Measurements from ENCODE around the gene CHSY3.

CHSY3 gene

GRCh38 chr5:130102960-130103359 is 198.7 kb downstream of the CHSY3 start:
- no peak for DNase-seq

GRCh38 chr5:130104895-130105688 is 200.8 kb downstream of the CHSY3 start:
- no peak for DNase-seq

- DNase-seq: no peak
Observed at GRCh38 chr5:130106480-130106879, 202.2 kb downstream of the CHSY3 start.

GRCh38 chr5:130109152-130109551 is 204.9 kb downstream of the CHSY3 start:
- no peak for DNase-seq

GRCh38 chr5:130110328-130110727 is 206.1 kb downstream of the CHSY3 start:
- DNase-seq: no peak

DNA sequence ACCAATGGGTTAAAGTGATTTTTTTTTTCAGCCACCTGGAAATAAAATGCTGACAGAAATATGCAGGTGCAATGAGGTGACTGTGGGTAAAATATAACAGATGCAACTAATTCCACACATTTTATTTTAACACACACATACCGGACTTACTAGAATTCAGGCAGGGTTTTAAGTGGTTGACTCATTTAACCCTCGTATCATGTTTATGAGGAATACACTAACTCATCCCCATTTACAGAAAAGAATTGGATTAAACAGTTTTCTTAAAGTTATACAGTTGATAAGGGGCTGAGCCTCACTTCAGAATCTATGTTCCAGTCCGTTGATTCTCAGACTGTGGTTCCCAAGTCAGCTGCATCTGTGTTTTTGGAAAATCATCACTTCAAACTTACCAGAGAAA is 207.5 kb downstream of the CHSY3 start:
- DNase-seq: no peak

DNA sequence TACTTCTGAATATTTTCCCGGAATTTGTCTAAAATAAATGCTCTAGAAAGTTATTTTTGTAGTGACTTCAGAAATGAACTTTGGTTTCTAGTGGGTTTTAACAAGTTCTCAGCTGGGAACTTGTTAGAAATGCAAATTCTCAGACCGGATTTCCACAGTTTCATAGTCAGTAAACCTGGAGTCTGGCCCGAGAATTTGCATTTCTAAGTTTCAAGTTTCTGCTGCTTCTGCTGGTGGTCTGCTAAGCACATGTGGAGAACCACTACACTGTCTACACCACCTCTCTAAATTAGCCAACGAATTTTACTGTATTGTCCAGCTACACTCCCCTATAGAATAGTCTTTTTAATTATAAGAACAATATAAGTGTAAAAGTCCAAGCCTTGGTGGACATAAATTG is 208.0 kb downstream of the CHSY3 start:
- no peak for DNase-seq

- DNase-seq: no peak
Observed at GRCh38 chr5:130115686-130116085, 211.4 kb downstream of the CHSY3 start.

- DNase-seq: no peak
Observed at GRCh38 chr5:130116462-130116861, 212.2 kb downstream of the CHSY3 start.

GRCh38 chr5:130116972-130117371 is 212.7 kb downstream of the CHSY3 start:
- DNase-seq: no peak

DNA sequence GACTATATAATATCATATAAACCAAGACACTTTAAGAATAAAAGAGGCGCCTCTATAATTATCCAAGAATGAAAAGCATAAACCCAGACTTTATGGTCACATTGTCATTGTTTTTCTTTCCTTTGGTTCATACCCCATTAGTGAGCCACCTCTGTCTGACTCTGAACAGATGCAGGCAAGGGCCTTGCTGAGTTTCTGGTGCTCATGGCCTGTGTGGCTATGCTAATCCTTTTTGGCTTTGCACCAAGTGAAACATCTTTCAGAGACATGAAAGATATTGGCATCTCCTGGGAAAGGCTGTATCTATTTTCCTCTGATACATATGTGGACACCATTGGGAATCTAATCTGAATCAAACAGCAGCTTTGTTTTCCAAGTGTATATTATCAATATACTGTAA is 222.5 kb downstream of the CHSY3 start:
- no peak for DNase-seq

DNA sequence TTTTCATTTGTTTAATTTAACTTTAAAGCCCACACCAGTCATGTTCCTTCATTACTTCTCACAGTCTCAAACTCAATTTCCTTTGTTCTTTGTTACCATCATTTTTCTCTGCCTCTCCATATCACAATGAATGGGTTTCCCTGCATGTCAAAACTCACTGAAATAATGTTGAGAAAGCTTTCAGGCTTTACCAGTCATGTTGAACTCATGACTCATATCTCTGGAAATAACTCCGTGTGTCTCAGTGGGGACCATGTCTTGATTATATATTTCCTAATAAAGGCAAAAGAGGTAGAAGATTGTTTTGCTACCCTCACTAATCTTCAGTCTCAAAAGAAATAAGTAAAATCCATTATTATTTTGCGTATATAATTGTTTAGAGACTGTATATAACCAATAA is 231.2 kb downstream of the CHSY3 start:
- DNase-seq: no peak

DNA sequence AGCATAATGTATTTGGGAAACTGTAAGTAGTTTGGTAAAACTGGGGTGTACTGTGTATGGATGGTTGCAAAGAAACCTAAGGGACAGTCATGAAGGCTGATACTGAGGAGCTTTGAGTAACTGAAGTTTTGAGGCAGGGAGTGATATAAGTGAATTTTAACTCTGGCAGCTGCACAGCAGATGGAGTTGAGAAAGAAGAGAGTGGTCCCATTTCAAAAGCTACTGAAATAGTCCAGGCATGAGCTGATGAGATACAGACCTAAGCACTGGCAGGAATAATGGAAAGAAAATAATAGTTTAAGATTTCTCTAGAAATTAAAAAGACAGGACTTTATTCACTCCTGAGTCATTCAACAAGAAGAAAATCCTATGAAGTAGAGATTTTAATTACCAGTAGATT is 232.0 kb downstream of the CHSY3 start:
- no peak for DNase-seq

DNA sequence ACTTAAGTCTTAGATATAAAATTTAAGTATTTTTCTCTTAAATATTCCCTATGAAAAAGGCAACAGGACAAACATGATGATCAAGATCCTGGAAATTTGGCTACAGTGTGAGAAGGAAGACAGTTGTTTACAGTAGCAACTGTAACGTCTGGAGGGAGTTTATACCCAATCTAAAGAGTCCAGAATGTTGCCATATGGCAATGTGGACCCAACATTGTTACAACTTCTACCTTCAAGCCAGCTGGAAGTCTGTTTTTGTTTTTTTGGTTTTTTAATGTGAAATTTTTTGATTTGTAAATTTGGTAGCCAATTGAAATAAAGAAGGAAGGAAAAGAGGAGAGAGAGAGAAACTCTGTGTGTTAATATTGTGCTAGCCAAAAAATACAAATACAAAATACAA is 233.4 kb downstream of the CHSY3 start:
- no peak for DNase-seq

DNA sequence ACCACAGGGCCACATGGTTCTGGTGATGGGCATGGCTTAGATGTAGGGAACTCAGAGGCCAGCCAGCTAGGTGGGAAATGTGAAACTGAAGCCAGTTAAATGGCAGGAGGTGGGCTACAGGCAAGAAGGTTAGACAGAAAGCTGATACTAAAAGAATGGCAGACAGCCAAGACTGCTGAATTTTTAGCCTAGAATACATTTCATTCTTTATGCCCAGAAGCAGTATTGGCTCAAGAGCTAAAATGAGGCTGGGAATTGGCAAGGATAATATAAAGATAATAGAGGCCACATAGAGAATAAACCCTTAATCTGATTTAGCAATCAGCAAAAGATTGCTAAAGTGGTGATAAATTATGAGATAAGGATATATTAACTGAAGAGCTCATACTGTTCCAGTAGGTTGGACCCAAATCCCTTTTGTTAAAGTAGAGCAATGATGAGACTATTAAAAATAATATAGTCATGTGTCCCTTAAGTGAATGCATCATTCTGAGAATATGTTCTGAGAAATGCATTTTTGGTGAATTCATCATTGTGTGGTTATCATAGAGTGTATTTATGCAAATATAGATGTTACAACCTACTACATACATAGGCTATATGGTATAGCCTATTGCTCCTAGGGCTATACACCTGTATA is 234.3 kb downstream of the CHSY3 start:
- DNase-seq: no peak

GRCh38 chr5:130141659-130142320 is 237.5 kb downstream of the CHSY3 start:
- DNase-seq: no peak

DNA sequence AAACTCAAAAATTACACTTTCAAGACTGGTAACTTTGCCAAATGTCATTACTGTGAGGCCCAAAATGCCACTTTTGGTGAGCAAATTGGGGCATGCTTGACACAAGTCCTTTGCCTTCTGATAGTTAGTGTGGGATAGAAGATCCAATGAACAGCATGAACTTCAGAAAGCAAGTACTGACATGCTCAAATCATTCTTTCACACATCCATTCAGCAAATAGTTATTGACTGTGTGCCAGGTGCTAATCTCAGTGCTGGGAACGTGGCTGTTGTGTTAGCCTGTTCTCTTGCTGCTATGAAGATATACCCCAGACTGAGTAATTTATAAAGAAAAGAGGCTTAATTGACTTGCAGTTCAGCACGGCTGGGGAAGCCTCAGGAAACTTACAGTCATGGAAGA is 247.0 kb downstream of the CHSY3 start:
- no peak for DNase-seq

DNA sequence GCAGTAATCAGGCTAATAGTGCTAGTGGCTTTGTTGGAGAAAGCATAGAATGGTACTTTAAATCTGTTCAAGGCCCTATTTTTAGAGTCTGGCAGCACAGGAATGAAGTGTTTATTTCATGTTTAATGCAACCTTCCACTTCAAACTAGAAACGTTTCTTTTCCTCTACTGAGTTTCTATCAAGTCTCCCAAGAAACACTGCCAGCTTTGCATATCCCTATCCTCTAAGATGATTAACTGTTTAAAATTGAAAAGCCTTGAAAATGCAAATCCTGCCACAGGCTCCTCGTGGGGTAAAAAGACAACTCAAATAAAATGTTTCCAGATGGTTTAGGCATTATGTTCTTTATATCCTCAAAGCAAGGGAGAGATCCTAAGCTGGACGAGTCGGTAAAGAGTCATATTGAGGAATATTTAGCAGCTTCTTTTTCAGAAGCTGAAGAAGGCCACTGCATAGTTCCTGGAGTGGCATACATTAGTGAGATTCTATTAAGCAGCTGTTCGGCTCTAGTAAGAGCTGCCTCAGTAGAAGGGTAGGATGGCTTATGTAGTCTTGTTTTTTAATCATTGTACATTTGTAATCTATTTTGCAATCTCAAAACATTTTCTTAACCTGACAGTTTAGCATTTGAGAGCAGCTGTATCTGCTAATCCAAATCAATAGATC is 251.2 kb downstream of the CHSY3 start:
- DNase-seq: no peak

DNA sequence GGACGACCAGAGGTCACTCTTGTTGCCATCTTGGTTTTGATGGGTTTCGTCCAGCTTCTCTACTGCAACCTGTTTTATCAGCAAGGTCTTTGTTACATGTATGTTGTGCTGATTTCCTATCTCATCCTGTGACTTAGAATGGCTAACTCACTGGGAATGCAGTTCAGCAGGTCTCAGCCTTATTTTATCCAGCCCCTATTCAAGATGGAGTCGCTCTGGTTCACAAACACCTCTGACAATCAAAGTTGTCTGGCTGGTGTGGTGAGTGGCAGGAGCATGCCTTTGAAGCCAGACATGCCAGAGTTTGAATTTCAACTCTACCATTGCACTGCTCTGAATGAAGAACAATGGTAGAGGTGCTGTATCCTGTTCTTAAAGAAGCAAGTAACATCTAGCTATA is 253.8 kb downstream of the CHSY3 start:
- no peak for DNase-seq

DNA sequence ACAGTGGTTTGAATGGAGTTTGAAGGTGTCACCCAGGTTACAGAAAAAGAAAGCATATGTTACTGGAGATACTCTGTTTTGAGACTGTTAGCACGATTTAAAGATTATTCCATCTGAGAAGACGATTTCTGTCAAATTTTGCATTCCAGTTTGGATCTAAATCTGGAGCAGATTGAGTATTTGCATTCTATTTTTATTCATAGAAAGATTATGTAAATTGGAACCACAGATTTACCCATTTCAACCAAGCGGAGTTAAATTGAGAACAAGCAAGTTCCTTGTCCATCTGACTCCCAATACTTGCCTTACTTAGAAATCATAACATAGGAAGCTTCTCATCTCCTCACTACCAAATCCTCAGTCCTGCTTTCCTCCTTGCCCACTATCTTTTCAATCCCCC is 255.7 kb downstream of the CHSY3 start:
- DNase-seq: no peak

- DNase-seq: no peak
Observed at GRCh38 chr5:130164966-130165365, 260.7 kb downstream of the CHSY3 start.

- DNase-seq: no peak
Observed at GRCh38 chr5:130166839-130167490, 262.7 kb downstream of the CHSY3 start.

DNA sequence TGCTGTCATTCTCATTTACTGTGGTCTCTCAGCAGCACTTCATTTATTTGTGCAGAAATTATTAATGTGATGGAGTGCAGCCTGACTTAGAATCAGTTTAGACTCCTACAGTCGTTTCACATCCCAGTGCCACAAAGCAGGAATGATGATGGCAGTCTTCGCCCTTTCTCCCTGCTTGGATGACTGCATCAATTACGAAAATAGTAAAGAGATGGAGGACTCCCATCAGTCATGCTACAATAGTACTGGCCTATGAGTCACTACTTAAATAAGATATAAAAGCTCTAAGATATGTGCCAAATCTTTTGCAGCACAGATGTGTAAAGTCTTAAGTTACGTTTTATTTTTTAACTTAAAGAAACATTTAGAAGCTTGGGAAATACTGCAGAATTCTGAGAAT is 263.9 kb downstream of the CHSY3 start:
- no peak for DNase-seq
